Measurements from ENCODE around the gene CAB39L.
A peak's percentile ranks its signal among the peaks of the same experiment; 100 is the strongest.

Gene CAB39L

GRCh38 chr13:49436890-49437289 is 7.0 kb downstream of the CAB39L start:
- peak; percentile 7 to 55 for DNase-seq (ENCODE audit: low read depth in 1 of 2, low spot score in 1 of 2)
- no peak for TF ChIP-seq JUND (IDR thresholded peaks at IDR 0.05; ENCODE audit: low read depth)
- in situ Hi-C loops (cut with HindIII; ENCODE audit: low pct_unique_long_range_greater_than_20kb, low sequenced_read_pairs), result no loop called here

- in situ Hi-C loops (cut with HindIII; ENCODE audit: low pct_unique_long_range_greater_than_20kb, low sequenced_read_pairs), result no loop called here
- TF ChIP-seq JUND (IDR thresholded peaks at IDR 0.05; ENCODE audit: low read depth), result no peak
Observed at GRCh38 chr13:49435992-49436391, 7.9 kb downstream of the CAB39L start.

GRCh38 chr13:49429121-49429520 is 14.7 kb downstream of the CAB39L start:
- in situ Hi-C loops (cut with HindIII; ENCODE audit: low pct_unique_long_range_greater_than_20kb, low sequenced_read_pairs), result no loop called here
- DNase-seq (ENCODE audit: low read depth in 1 of 2, low spot score in 1 of 2), result no peak
- TF ChIP-seq JUND (IDR thresholded peaks at IDR 0.05; ENCODE audit: low read depth), result no peak

More at GRCh38 chr13:49435992-49436391, 7.9 kb downstream of the CAB39L start:
- DNase-seq (ENCODE audit: low read depth in 1 of 2, low spot score in 1 of 2), result no peak

GRCh38 chr13:49428041-49428763 is 15.7 kb downstream of the CAB39L start:
- in situ Hi-C loops (cut with HindIII; ENCODE audit: low pct_unique_long_range_greater_than_20kb, low sequenced_read_pairs), result no loop called here
- DNase-seq (ENCODE audit: low read depth in 1 of 2, low spot score in 1 of 2), result no peak
- no peak for TF ChIP-seq JUND (IDR thresholded peaks at IDR 0.05; ENCODE audit: low read depth)

- TF ChIP-seq JUND (IDR thresholded peaks at IDR 0.05; ENCODE audit: low read depth), result no peak
- in situ Hi-C loops (cut with HindIII; ENCODE audit: low pct_unique_long_range_greater_than_20kb, low sequenced_read_pairs), result no loop called here
- no peak for DNase-seq (ENCODE audit: low read depth in 1 of 2, low spot score in 1 of 2)
Observed at GRCh38 chr13:49424011-49424560, 19.8 kb downstream of the CAB39L start.

GRCh38 chr13:49421391-49421790 is 22.5 kb downstream of the CAB39L start:
- peak in 1 of 2 experiments; percentile 38 for DNase-seq (ENCODE audit: low read depth in 1 of 2, low spot score in 1 of 2)
- no peak for TF ChIP-seq JUND (IDR thresholded peaks at IDR 0.05; ENCODE audit: low read depth)
- in situ Hi-C loops (cut with HindIII; ENCODE audit: low pct_unique_long_range_greater_than_20kb, low sequenced_read_pairs), result no loop called here

GRCh38 chr13:49419276-49419675 is 24.6 kb downstream of the CAB39L start:
- in situ Hi-C loops (cut with HindIII; ENCODE audit: low pct_unique_long_range_greater_than_20kb, low sequenced_read_pairs), result no loop called here

GRCh38 chr13:49418206-49418605 is 25.7 kb downstream of the CAB39L start:
- TF ChIP-seq JUND (IDR thresholded peaks at IDR 0.05; ENCODE audit: low read depth), result no peak
- in situ Hi-C loops (cut with HindIII; ENCODE audit: low pct_unique_long_range_greater_than_20kb, low sequenced_read_pairs), result no loop called here
- no peak for DNase-seq (ENCODE audit: low read depth in 1 of 2, low spot score in 1 of 2)

More at GRCh38 chr13:49419276-49419675, 24.6 kb downstream of the CAB39L start:
- no peak for TF ChIP-seq JUND (IDR thresholded peaks at IDR 0.05; ENCODE audit: low read depth)
- DNase-seq (ENCODE audit: low read depth in 1 of 2, low spot score in 1 of 2), result no peak

- DNase-seq (ENCODE audit: low read depth in 1 of 2, low spot score in 1 of 2), result no peak
- no peak for TF ChIP-seq JUND (IDR thresholded peaks at IDR 0.05; ENCODE audit: low read depth)
- in situ Hi-C loops (cut with HindIII; ENCODE audit: low pct_unique_long_range_greater_than_20kb, low sequenced_read_pairs), result no loop called here
Observed at GRCh38 chr13:49417161-49417560, 26.7 kb downstream of the CAB39L start.

GRCh38 chr13:49412749-49413148 is 31.1 kb downstream of the CAB39L start:
- no peak for DNase-seq (ENCODE audit: low read depth in 1 of 2, low spot score in 1 of 2)
- no peak for TF ChIP-seq JUND (IDR thresholded peaks at IDR 0.05; ENCODE audit: low read depth)
- in situ Hi-C loops (cut with HindIII; ENCODE audit: low pct_unique_long_range_greater_than_20kb, low sequenced_read_pairs), result no loop called here

GRCh38 chr13:49411353-49411752 is 32.5 kb downstream of the CAB39L start:
- TF ChIP-seq JUND (IDR thresholded peaks at IDR 0.05; ENCODE audit: low read depth), result no peak
- DNase-seq (ENCODE audit: low read depth in 1 of 2, low spot score in 1 of 2), result no peak
- in situ Hi-C loops (cut with HindIII; ENCODE audit: low pct_unique_long_range_greater_than_20kb, low sequenced_read_pairs), result no loop called here

GRCh38 chr13:49410477-49410876 is 33.4 kb downstream of the CAB39L start:
- no peak for TF ChIP-seq JUND (IDR thresholded peaks at IDR 0.05; ENCODE audit: low read depth)
- in situ Hi-C loops (cut with HindIII; ENCODE audit: low pct_unique_long_range_greater_than_20kb, low sequenced_read_pairs), result no loop called here

GRCh38 chr13:49410006-49410405 is 33.9 kb downstream of the CAB39L start:
- in situ Hi-C loops (cut with HindIII; ENCODE audit: low pct_unique_long_range_greater_than_20kb, low sequenced_read_pairs), result no loop called here
- no peak for DNase-seq (ENCODE audit: low read depth in 1 of 2, low spot score in 1 of 2)
- TF ChIP-seq JUND (IDR thresholded peaks at IDR 0.05; ENCODE audit: low read depth), result no peak

More at GRCh38 chr13:49410477-49410876, 33.4 kb downstream of the CAB39L start:
- no peak for DNase-seq (ENCODE audit: low read depth in 1 of 2, low spot score in 1 of 2)
